DMS53 treated with DMSO at 0.1 percent for 48 hours (cell line): Measurements from ENCODE around the gene MYO1A.
A peak's percentile ranks its signal among the peaks of the same experiment; 100 is the strongest.
"Not testable (repeated sequence)": the region's sequence is repeated elsewhere in the genome, so short reads cannot be mapped to it uniquely, and the experiment has no call there.

Experiments
- DNase-seq: peaks from one replicate; lab custom pipeline; 2025; ENCODE audit not compliant: unreplicated experiment; lab: John Stamatoyannopoulos, UW

The MYO1A gene

DNA sequence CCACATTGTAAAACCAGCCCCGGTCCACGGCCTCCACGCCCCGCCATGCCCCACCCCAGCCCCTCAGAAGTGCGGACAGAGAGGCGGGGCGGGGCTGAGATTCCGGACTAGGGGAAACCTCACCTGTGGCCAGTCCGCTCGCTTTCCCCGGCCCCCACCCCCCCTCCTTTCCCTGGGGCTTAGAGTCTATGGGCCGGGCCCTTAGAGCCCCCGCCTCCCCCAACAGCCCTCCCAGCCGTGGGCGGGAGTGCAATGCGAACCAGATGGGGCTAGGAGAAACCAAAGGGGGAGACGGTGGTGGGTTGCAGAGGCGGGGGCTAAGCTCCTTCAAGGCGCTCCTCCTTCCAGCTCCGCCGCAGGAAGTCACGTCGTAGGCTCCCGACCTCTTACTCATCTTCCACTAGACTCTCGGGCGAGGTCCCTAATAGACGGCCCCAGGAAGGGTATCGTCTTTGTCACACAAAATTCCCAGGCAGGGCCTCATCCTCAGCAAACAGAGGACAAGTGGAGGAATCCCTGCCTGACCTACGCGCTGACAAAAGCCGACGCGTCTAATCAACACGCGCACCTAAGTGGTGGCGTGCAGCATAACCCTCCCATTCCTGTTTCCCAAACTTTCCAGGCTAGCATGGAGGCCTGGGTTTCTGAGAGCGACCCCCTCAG is 37.9 kb upstream of the MYO1A start:
- peak; percentile 57 for DNase-seq

- DNase-seq, result no peak
Observed at GRCh38 chr12:57087010-57087690, 37.2 kb upstream of the MYO1A start.

DNA sequence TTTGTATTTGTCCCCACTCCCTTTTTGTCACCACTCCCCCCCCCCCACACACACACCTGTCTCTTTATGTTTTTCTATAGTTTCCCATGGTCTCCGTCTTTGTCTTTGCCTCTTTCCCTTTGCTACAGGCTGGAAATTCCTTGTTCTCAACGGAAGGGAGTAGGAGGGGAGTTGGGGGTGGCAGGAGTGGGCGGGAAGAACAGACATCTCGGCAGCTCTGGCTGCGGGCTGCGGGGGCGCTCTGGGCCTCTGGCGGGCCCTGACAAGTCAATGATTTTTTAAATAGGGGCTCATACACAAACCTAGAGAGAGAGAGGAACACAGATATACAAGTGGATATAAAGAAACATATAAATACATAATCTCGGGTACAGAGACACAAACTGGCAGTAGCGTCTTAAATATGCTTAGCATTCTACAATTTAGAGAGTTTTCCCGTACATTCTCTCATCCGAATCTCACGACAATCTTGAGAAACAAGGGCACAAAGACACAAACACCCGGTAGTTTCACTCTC is 36.6 kb upstream of the MYO1A start:
- no peak for DNase-seq

DNA sequence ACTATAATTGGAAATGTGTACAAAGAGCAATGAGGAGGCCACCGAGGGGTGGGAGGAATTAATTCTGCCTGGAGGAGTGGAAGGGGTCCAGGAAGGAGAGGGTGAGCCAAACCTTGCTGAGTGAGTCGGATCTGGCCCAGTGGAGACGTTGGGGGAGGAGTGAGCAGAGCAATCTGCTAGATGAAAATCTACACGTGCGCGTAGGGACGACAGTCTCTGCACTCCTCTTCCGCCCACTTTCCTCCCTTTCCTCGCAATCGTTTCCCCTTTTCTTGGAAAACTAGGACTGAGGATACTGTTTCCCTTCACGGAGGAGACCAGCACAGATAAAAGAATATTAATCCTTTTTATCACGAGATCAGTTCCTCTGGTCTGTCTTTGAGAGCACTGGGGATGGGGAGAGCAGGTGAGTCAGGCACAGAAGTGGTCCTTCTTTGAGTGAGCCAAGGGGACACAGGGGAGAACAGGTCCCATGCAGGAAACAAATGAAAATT is 36.1 kb upstream of the MYO1A start:
- DNase-seq, result no peak

DNA sequence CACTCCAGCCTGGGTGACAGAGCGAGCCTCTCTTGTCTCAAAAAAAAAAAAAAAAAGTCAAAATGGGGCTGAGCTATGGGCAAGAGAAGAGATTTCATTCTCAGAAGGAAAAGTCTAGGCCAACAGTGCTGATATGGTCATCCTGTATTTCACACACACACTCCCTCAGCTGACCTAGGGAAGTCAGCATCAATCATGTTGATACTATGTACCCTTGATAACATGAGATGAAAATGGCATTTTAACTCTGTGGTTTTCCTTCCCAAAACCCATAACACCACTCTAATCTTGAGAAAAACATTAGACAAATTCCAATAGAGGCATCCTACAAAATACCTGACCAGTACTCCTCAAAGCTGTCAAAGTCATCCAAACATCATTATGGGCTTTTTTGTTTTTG is 30.9 kb upstream of the MYO1A start:
- no peak for DNase-seq

DNA sequence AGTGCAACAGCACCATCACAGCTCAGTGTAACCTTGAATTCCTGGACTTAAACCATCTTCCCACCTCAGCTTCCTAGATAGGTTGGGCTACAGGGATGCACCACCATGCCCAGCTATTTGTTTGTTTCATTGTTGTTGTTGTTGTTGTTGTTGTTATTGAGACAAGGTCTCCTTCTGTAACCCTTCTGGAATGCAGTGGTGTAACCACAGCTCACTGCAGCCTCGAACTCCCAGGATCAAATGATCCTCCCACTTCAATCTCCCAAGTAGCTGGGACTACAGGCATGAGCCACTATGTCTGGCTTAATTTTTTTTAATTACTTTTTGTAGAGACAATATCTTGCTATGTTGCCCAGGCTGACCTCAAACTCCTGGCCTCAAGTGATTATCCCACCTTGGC is 29.9 kb upstream of the MYO1A start:
- no peak for DNase-seq

GRCh38 chr12:57078519-57079404 is 28.8 kb upstream of the MYO1A start, which contains the start of gene NEMP1:
Gene NEMP1 (minus strand): TSS chr12:57078791. CDS start chr12:57078745, 46 bp downstream.
- DNase-seq, result peak; percentile 100

- DNase-seq, result not testable (repeated sequence)
Observed at GRCh38 chr12:57073566-57074450, 23.9 kb upstream of the MYO1A start.

- DNase-seq, result no peak
Observed at GRCh38 chr12:57072661-57073060, 22.7 kb upstream of the MYO1A start.

DNA sequence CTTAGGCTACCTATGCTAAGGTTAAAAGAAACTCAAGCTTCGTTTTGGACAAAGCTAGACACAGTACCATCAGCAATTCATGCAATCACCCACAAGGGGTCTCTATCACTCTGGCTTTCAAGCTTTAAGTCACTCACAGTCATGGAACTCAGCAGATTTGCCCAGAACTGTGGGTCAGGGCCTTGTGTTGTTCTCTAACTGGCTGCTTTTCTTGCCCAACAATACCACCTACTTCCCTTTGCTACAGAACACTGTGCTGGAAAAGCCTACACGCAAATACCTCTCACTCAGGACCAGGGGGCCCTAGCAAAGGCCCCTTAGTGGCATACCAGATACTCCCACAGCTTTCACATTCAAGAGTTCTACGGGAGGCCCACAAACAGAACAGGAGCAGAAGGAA is 19.6 kb upstream of the MYO1A start:
- DNase-seq, result peak; percentile 72

DNA sequence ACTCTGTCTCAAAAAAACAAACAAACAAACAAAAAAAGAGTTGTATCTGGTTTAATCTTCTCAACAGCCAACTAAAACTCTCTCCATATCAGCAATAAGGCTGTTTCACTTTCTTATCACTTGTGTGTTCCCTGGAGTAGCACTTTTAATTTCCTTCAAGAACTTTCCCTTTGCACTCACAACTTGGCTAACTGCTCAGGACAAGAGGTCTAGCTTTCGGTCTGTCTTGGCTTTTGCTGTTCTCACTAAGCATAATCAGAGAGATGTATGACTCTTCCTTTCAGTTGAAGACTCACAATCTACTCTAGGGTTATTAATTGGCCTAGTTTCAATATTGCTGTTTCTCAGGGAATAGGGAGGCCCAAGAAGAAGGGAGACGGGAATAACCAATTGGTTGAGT is 16.3 kb upstream of the MYO1A start:
- DNase-seq, result no peak

- no peak for DNase-seq
Observed at GRCh38 chr12:57063991-57064685, 14.2 kb upstream of the MYO1A start.

DNA sequence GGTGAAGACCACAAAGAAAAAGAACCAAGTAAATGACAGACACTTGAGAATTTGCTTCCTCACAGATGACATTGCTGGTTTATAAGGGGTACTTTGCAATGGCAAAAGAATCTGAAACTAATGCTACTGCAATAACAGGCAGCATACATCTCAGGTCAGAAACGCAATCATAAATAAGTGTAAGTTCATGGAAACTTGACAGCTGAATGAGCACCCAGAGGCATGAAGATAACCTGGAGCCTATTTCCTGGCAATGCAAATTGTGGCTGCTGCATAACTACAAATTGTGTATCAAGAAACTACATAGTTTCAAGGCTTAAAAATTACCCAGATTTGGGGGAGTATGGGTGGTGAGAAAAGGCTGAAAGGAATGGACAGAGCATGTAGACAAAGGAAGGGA is 8.5 kb upstream of the MYO1A start:
- DNase-seq, result no peak

DNA sequence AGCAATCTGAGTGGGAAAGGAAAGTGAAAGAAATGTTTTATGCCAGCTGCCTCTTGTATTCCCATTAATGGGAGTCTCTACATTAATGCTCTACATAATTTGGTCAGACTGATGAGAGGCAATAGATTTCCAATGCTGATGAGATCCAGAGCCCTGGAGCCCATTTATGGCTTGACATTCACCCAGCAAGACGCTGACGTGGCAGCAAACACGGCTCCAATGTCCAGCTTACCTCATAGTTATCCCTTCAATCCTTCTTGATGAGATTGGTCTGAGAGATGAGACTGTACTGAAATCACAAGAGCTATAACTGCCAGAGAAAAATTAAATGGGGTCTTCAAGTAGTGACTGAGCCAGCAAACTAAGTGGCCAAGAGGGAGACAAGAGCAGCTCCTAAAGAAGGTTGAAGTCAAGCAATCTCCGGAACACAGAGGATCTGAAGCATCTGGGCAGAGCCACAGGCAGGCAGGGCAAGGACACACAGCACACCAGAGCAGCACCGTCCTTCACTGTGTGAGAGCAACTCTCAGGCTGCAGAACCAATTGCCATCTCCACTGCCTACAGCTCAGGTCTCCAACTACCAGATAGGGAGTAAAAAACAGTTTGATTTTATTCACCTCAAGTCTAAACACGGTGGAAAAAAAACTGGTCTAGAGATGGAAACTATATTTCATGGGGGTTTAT is 7.3 kb upstream of the MYO1A start:
- no peak for DNase-seq

DNA sequence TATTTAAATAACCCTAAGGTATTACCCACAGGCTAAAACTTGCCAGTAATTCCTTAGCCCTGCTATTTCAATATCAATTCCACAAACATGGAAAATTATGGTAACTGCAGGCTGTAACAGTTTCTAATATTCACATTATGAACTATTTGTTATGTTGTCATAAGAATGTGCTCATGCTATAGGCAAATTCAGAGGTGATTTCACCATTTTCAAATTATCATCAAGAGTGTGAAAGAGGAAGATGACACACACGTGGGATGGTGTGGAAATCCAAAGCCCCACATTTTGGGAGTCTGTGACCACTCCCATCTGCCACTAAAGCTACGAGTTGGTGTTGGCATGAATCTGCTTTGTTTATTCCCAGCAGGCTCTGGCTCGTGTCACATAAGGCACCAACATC is 5.9 kb upstream of the MYO1A start:
- DNase-seq, result no peak

DNA sequence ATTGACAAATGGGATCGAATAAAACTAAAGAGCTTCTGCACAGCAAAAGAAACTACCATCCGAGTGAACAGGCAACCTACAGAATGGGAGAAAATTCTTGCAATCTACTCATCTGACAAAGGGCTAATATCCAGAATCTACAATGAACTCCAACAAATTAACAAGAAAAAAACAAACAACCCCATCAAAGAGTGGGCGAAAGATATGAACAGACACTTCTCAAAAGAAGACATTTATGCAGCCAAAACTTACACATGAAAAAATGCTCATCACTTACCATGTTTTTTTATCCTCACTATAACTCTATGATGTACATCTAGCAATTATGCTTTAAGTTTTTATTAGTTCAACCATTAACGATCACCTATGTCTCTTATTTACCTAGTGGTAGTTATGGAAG is 4.0 kb upstream of the MYO1A start:
- DNase-seq, result not testable (repeated sequence)

DNA sequence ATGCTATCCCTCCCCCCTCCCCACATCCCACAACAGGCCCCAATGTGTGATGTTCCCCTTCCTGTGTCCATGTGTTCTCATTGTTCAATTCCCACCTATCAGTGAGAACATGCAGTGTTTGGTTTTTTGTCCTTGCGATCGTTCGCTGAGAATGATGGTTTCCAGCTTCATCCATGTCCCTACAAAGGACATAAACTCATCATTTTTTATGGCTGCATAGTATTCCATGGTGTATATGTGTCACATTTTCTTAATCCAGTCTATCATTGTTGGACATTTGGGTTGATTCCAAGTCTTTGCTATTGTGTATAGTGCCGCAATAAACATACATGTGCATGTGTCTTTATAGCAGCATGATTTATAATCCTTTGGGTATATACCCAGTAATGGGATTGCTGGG is 3.2 kb upstream of the MYO1A start:
- DNase-seq, result not testable (repeated sequence)

- no peak for DNase-seq
Observed at GRCh38 chr12:57051011-57051410, 1.1 kb upstream of the MYO1A start.

- DNase-seq, result no peak
Observed at GRCh38 chr12:57049119-57049446, 846 bp downstream of the MYO1A start.
